GM21717 (cell line): ENCODE data around the gene CXCL14.

ENCODE experiments used
- ATAC-seq: cut with Tn5 transposase; IDR thresholded peaks from one replicate; pipeline ENCODE4 v1.9.1; 2021; ENCODE audit warnings: mild to moderate bottlenecking, moderate library complexity; ENCODE audit not compliant: unreplicated experiment

CXCL14 gene, protein sequence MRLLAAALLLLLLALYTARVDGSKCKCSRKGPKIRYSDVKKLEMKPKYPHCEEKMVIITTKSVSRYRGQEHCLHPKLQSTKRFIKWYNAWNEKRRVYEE

DNA sequence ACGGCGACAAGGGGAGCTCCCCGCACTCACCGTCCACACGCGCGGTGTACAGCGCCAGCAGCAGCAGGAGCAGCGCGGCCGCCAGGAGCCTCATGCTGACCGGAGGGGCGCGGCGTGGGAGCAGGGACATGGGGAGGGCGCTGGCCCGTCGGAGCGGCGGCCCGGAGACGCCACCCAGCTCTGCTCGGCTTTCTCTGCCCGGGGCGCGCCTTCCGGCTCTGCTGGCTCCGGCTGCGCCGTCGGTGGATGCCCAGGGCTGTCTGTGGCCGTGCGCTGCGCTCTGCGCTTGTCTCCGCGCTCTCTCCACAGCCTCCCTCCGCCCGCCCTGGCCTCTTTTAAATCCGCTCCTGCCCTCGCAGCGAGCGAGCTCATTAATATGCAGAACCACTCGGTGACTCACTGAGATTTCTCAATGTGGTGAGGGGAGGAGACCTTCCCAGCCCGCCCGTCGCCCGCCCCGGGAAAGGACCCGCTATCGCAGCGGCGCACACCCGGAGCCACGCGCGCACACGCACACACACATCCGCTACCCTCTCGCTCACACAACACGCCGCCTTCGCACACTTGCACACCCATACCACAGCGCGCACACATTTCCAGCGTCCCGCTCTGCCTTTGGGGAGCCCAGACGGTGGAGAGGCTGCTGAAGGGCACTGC lies at the start of gene CXCL14:
Gene CXCL14, minus strand, starts transcription at position 307 of the 657 bp plus-strand sequence. Its CDS starts 213 bp downstream, at position 94.
- ATAC-seq: no peak

DNA sequence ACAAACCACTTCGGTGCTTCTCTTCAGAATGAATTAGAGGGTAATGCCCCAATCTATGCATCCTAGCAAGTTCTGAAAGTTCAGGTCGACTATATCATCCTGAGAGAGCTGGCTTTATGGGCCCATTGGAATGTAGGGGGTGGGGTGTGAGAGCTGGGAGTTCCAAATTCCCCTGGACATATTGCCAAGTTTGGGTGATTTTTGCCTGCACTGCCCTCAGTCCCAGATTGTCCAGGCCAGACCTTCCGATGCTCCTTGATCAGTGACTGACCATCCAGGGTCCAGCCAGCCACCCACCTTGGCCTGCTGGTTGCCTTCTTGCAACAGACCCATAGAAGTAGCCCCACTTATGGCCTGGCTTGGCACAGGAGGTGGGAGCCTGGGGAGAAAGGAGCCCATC lies 47.8 kb upstream of the CXCL14 start:
- ATAC-seq: no peak

DNA sequence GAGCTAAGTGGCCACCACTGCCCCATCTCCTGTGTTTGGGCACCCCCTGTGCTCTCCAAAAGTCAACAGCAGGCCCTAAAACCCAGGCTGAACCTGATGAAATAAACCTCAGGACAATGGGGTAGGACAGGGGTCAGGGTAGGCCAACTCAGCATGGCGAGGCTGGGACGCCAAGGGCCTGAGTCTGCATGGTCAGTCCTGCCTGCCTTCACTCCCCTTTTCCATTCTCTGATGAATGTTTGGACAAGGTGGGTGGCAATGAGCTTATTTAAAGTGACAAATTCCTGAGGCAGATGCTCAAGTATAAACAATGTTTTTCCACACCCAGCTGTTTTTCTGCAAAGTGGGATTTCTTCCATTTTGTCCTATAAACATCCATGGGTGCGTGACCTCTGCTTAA lies 47.2 kb upstream of the CXCL14 start:
- ATAC-seq: no peak

DNA sequence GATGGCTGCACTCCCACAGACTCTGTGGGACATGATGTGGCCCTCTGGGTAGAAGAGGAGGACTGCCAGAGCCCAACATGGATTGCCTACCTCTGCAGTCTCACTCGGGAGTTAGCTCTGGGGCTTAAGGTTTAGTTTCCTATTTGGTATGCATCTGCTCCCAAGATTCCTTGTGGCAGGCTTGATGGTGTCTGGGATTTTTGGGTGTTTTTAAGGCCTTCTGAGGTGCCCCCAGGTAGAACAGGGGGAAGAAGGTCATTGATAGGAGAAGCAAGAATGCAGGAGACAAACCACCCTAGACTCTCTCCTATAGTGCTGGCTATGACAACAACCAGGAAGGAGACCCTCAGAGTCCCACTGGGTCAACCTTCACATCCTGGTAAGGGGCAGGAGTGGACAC lies 46.7 kb upstream of the CXCL14 start:
- no peak for ATAC-seq

DNA sequence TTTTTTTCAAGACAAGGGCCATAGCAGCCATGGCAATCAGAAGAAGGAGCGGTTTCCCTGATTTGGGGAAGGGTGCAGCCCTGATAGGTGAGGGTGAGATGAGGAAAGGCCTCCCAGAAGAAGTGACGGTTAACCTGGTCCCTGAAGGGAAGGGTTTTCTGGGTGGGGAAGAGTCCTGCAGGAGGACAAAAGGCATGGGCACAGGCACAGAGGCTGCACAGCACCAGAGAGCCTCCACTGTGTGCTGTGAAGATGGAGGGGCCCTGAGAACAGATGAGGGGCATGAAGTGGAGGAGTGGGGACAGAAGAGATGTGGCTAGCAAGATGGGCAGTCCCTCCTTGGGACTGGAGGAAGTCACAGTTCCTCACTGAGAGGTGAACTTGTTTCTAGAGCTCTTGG lies 46.3 kb upstream of the CXCL14 start:
- ATAC-seq: no peak

DNA sequence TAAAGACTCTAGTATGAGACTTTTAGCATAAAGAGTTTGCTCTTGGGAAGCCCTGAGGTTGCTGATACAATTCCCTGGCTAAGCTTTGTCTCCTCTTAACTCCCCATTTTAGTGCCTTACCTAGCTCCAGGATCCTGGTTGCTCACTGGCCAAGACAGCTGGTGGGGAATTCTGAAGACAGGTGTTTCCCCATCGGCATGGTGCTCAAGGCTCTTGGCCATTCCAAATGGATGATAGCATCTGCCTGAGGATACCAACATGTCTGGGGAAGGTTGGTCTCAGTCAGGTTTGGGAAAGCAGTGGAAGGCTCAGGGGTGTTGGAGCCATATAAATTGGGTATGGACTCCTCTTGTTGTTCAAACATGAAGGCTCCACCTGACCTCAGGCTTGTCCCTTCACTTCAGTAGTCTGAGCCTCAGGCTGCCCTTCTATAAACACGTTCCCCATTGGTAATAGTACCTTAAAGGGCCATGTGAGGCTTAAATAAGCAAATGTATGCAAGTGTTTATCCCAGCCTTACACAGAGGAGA lies 44.5 kb upstream of the CXCL14 start:
- ATAC-seq: no peak

DNA sequence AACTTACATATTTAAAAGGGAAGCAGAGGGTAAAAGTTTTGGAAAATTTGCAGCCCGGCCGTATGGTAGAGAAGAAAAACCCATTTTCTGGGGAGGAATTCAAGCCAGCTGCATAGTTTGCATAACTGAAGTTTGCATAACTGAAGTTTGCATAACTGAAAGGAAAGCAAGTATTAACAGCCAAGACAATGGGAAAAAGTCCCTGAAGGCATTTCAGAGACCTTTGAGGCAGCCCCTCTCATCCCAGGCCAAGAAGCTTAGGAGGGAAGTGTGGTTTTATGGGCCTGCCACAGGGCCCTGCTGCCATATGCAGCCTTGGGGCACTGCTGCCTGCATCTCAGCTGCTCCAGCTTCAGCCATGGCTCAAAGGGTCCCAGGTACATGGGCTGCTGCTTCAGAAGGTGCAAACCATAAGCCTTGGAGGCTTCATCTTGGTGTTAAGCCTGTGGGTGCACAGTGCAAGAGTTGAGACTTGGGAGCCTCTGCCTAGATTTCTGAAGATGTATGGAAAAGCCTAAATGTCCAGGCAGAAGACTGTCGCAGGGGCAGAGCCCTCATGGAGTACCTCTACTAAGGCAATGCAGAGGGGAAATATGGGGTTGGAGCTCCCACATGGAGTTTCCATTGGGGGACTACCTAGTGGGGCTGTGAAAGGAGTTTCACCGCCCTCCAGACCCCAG lies 36.9 kb upstream of the CXCL14 start:
- no peak for ATAC-seq

DNA sequence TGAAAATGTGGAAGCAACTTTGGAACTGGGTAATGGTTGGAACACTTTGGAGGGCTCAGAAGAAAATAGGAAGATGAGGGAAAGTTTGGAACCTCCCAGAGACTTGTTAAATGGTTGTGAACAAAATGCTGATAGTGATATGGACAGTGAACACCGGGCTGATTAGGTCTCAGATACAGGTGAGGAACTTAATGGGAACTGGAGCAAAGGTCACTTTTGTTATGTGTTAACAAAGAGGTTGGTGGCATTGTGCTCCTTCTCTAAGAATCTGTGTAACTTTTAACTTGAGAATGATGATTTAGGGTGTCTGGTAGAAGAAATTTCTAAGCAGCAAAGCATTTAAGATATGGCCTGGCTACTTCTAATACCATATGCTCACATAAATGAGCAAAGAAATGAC lies 36.4 kb upstream of the CXCL14 start:
- no peak for ATAC-seq

DNA sequence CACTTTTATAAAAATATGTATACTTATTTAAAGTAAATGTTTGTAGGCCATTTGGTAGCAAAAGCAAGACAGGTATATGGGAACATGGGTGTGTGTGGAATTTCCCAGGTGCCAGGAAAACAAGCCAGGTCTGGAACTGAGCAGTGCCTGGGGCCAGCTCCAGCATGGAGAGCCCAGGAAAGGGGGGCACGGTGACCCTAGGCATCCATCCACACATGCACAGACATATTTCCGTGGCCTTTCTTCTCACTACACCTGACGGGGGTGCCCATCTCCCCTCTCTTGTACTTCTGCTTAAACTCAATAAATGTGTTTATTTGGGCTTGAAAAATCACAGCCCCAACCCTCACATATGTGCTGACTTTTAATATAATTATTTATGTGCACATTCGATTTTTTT lies 31.2 kb upstream of the CXCL14 start:
- ATAC-seq: no peak

DNA sequence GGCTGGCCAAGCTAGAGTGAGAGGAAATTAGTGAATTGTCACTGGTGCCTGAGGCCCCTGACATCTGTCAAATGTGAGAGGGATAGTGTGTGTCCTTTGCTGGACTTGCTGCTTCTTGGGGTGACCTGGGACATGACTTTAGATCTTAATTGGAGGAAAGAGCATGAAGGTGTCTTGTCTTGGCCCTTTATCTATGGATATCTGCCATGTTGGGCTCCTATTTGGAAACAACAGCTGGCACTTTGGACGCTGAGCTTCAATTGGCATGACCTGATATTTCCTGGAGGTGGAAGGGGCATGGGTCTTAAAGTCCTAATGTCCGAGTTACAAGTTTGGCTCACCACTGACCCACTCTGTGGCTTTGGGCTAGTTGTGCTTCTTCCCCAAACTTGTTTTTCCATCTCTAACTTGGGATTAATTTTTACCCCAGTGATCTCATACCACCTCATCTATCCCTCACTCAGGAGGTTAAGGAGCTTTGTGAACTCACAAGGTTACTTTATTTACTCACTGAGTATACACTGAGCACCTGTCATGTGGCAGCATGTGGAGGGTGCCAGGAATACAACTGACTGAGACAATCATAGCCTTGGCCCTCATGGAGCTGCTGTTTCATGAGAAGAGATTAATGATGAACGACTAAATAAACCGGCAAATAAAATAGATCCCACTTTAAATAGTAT lies 30.1 kb upstream of the CXCL14 start:
- no peak for ATAC-seq

DNA sequence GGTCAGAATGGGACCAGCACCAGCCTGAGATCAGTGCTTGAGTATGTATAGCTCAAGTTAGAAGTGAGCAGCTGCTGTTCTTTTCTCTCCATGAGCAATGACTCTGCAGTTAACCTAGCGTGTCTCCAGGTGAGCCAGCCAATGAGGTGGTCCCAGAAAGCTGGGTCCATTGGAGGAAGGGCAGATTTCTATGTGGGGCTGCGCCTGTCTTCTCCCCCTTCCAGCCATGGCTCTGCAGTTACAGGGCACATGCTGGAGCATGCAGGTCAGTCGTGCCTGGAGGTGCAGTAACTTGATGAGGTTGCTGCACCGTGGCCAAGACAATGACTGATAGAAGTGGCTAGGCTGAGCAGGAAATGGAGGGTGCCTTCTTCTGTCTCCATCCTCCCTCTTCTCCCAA lies 29.6 kb upstream of the CXCL14 start:
- ATAC-seq: no peak

DNA sequence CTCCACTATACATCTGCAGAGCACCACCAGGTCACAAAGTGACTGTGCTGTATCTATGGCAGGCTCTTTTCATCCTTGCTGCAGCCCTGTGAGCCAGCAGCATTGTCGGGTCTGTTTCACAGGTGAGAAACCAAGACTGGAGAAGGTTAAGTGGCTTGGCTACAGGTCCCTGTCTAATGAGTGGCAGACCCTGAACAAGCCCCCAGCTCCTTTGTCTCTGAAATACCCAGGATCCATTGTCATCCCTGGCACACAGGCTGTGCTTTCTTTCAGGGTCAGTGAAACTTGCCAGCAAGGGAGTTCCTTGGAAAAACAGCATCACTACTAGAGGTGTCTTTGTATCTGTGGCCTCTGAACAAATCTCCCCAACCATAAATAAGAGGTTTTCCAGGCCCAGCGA lies 27.6 kb upstream of the CXCL14 start:
- ATAC-seq: no peak

DNA sequence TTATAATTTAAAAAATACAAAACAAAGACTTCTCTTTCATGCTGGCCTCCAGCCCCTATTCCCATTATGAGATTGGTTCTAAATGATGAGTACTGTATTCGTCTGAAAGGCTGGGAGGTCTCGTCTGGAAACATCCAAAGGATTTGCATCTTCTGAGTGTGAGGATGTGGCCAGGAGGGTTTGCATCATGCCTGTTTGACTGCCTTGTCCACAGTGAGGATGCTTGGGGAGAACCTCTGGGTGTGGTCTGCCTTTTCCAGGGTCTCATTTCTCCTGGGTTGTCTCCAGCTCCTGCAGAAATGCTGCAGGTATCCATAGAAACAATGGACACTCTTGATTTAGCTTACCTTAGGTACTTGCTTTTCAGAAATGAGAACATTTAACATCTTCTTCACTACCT lies 26.4 kb upstream of the CXCL14 start:
- ATAC-seq: no peak

DNA sequence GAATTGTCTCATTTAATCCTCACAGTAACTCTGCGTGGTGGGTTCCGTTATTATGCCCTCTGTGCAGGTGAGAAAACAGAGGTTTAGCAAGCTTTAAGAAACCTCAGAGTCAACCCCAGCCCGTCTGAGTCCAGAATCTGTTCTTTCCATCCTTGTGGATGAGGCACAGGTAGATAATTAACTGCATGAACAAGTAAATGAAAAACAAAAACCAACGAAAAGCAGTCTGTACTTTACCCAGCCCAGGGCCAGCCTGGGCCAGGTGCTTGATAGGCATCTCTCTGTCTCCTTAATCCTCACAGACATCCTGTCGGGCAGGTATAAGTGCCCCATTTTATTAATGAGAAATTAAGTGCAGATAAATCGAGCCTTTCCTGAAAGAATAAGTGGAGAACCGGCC lies 25.3 kb upstream of the CXCL14 start:
- no peak for ATAC-seq

DNA sequence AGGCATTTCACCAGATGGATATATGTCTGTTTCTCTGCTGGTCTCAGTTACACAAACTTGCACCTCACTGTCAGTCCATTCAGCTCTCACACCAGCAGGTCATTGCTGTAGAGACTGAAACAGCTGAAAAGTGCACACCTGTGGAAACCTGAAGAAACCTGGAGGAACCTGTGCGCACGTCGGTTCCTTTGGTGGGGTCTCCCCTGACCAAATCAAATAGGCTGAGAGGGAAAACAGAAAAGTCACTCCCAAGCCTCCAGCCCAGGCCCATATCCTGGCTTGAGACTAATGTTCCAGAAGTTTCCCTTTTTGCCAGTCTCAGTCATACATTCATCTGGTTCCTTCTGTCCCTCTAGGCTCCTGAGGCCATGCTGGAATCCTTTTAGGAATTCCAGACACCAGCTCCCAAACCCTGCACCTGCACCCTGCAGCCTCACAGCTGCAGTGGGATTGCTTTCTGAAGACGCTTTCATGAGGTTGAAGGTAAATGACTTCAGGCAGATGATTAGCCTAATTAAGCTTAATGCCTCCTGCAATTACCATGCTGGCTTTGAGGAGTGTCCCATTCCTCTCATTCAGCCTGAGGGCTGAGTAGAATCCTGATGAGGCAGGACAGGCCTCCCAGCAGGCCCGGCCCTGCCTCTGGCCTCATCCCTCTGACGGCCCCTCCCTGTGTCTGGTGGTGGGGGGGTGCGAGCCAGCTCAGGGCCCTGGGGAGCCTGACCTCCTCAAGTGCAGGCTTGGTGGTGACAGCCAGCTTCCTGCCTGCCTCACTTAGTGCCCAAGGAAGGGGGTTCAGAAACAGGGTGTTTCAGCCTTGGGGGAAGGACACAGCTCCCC lies 24.3 kb upstream of the CXCL14 start:
- no peak for ATAC-seq

DNA sequence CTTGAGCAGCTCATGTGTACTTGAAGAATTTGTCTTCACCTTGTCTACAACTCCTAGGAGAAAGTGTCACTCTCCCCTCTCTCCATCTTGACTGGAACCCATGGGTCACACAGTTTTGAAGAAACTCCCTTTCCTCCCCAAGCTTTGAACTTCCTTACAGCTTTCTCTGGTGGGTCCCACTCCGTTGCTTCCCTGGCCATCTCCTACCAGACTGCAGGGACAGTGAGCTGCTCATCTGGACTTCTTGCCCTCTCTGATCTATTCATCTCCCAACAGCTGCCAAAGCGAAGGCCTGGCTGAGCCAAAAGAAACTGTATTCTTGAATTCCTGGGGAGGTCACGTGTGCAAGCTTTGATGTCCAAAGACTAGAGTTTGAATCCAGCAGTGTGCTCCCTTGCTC lies 22.7 kb upstream of the CXCL14 start:
- no peak for ATAC-seq

DNA sequence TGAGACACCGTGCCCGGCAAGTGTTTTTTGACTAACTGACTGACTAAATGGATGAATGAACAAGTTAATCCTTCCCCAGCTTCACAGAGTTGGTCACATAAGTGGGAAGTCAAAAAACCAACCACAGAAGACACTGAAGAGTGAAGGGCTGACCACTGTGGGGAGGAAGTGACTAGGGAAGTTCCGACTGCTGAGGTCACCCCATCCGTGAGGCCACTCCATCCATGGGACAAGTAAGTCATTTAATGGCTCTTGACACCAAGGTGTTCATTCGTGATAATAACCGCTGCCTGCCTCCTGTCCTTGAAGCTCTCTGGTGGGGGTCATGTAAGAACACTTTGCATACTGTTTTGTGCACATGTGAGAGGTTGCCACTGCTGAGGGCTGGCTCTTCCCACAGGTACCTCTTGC lies 22.2 kb upstream of the CXCL14 start:
- ATAC-seq: no peak

DNA sequence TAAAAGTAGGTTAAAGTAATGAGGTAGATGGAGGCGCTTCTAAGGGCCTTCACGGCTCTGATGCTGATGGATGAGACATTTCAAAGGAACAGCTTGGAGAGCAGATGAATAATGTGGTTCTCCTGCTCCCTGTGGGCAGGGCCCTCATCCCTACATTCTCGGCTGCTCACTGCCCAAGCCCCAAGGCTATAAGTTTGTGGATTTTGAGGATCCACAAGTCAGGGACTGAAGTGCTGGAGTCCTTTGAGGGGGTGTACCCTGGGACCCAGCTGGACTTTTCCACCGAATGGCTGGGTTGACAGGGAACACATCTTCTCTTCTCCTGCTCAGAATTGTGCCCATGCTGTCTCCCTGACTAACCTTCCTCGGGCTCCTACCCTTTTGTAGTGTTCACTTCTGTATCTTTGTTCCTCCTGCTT lies 21.4 kb upstream of the CXCL14 start:
- no peak for ATAC-seq

DNA sequence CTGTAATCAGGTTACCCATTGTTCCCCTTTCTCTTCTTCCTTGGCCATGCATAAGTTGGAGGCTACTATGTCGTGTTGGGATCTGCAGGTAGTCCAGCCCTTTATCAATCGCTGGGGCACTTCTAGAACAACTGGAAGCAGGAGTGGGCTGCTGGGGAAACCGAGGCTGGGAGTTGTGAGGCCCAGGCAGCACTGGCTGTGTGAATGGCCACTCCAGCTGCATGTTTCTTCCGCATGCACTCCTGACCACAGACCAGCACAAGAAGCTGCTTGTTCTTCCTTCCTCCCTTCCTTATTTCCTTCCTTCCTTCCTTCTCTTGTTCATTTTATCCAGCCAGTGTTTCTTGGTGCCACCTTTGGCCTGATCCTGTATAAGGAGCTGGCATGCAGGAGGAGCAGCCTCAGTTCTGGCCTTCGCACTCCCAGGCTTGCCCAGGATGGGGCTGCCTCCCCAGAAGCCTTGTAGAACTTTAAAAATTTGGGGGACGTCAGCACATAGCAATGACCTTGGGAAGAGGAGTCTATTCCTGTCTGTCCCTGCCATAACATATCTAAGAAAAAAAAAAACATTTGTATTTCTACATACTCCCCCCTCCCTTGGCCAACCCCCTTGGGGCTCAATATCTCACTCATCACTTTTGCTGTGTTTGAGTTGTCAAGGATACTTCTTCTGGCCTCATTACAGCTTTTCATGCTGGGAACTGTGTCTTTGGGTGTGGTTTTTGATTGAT lies 20.8 kb upstream of the CXCL14 start:
- ATAC-seq: no peak

DNA sequence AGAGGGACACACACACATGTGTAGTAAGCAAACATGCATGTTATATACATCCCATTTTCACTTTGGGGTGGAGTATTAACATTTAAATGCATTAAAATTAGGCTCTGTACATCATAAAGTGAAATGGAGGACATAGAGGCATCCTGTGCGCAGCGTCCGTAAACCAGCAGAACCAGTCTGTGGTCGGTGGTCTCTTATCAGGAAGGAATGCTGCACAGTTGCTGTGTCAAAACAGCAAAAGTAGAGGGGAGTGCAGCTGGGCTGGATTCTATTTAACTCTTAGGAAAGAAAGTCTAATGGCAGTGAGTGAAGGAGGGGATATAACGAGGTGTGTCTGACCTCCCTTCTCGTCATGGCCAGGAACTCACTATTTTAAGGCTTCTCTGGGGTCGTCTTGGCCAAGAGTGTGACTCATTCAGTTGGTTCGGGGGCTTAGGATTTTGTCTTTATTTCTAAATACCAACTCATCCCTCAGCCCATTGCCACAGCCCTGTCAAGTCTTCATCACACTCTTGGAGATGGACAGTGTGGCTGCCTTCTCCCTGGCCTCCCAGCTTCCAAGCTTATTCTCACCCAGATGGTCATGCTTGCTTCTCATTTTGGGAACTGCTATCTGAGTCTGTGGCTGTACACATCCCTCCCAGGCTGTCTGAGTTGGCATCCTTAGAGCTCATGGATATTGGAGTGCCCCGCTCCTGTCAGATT lies 20.1 kb upstream of the CXCL14 start:
- no peak for ATAC-seq
